NCI-H1694 (cell line): Measurements from ENCODE around the gene ALDH5A1.
"Not testable (repeated sequence)": the region's sequence is repeated elsewhere in the genome, so short reads cannot be mapped to it uniquely, and the experiment has no call there.

ENCODE experiments used
- DNase-seq: peaks from one replicate; lab custom pipeline; 2025; lab: John Stamatoyannopoulos, UW

The ALDH5A1 gene

GRCh38 chr6:24486065-24486464 lies 8.7 kb upstream of the ALDH5A1 start:
- no peak for DNase-seq

DNA sequence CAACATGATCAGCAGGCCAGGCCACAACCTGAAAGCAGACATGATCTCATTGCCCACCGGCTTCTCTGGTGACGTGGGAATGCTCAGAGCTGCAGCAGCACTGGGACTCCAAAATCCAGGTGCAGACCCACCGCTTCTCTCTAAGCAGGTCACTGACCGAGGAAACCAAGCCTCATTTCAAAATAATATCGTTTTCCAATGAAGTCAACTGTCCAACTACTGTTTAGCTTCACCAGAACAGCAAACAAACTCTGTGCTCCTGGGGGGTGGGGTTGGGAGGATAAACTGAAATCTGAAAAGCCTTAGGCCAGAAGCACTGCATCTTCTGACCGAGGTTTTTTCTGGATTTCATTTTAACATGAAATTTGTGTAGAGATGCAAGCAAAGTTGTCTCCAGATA lies 5.3 kb upstream of the ALDH5A1 start, which contains the start of gene GPLD1:
Gene GPLD1 (minus strand): TSS at position 109 of the 400 bp plus-strand sequence. CDS start 67 bp downstream, at position 42.
- DNase-seq, result no peak

- no peak for DNase-seq
These were observed 4.9 kb upstream of the ALDH5A1 start for GRCh38 chr6:24489881-24490280.

DNA sequence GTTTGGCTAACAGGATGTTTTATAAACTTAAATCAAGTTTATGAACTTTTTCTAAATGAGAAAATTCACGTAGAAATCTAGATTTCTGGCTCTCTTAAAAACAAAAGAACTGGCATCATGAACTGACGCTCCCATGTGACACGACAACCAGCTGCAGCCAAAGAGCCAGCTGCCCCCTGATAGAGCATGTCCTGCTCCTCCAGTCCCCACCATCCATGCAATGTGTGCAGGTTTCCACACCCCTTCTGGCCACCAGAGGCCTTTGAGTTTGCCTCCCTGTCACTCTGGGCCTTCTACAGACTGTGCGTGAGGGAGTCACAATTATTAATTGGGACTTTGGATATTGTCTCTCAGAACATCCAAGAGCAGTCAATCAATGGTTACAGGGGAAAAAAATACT lies 3.8 kb upstream of the ALDH5A1 start:
- DNase-seq, result no peak

- no peak for DNase-seq
These were observed 2.3 kb upstream of the ALDH5A1 start for GRCh38 chr6:24492475-24492874.

DNA sequence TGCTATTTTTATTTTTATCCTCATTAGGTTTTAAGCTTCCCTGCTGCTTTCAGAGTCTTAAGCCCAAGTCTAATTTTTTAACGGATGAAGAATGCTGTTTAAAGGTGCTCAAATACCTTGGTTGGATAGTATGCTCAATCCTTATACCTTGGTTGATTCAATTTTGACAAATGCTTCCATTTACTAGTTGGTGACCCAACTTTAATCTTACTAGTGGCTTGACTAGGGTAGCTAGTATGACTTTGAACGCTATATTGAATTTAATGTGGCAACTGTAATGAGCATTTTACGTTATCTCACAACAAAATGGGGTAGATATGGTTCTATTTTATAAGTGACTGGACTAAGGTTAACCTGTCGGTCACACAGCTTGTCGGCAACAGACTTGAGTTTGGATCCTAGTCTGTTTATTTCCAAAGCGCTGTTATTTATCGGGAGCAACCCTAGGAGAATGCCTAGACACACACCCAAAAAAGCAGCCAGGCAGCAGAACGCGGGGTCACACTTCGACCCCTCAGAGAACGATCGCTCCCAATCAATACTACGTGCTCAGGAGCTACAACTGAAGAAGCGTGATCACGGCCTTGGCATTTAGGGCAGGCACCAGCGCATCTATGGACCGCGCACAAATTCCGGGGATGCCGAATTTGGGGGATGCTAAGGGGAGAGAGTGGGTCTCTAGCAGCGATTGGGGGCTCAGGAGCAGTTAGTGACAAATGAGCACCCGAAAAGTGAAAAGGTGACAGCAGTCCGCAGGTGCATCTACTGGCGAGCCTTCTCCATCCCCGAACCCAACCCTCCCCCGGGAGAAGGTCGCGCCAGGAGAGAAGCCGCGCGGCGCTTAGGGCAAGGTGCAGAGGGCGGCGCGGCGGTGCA lies 586 bp upstream of the ALDH5A1 start:
- no peak for DNase-seq

DNA sequence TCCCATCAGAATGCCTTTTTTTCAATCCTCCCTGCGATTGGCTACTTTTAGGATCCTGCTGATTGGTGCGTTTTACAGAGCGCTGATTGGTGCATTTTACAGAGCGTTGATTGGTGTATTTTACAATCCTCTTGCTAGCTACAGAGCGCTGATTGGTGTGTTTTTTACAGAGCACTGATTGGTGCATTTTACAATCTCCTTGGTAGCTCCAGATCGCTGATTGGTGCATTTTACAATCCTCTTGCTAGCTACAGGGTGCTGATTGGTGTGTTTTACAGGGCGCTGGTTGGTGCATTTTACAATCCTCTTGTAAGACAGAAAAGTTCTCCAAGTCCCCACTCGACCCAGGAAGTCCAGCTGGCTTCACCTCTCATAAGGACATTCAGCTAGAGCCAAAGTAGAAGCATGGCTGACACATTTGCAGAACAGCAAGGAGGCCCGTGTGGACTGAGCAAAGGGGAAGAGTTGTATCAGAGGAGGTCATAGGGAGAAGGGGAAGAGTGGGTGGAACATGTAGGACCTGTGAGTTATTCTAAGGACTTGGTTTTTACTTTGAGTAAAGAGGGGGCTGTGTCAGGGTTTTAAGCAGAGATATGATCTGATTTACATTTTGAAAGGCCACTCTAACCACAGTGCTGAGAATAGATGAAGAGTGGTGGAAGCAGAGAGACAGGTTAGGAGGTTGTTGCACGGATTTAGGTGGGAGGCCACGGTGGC lies 2.6 kb downstream of the ALDH5A1 start:
- no peak for DNase-seq

- DNase-seq, result no peak
These were observed 5.9 kb downstream of the ALDH5A1 start for GRCh38 chr6:24500683-24501082.

DNA sequence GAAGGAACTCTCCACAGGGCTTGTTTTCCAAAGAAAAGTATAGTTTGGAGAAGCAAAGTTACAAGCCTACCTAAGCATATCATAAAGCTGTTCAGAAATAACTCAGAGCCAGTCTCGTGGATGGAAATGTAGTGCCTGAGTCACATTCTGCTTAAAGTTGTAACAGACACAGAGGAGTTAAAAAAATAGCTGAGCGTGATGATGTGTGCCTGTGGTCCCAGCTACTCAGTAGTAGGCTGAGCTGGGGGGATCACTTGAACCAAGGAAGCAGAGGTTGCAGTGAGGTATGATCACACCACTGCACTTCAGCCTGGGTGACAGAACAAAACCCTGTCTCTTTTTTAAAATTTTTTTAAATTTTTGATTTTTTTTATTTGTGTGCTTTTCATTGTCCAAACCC lies 6.6 kb downstream of the ALDH5A1 start:
- no peak for DNase-seq

- DNase-seq, result no peak
These were observed 7.1 kb downstream of the ALDH5A1 start for GRCh38 chr6:24501914-24502313.

DNA sequence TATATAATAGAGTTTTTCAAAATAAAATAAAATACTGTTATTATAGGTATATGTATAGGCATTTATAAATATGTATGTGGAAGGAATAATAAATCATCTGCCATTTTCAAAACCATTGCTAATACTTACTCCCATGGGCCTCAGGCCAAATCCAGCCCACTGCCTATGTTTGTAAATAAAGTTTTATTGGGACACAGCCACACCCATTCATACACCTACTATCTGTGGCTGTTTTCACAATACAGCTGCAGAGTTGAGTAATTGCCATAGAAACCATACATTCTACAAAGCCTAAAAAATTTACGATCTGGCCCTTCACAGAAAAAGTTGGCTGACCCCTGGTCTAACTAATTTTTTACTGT lies 9.5 kb downstream of the ALDH5A1 start:
- no peak for DNase-seq

- DNase-seq, result no peak
These were observed 10.1 kb downstream of the ALDH5A1 start for GRCh38 chr6:24504649-24505586.

- no peak for DNase-seq
These were observed 12.2 kb downstream of the ALDH5A1 start for GRCh38 chr6:24506814-24507520.

GRCh38 chr6:24511976-24512375 lies 17.2 kb downstream of the ALDH5A1 start:
- not testable (repeated sequence) for DNase-seq

- no peak for DNase-seq
These were observed 18.8 kb downstream of the ALDH5A1 start for GRCh38 chr6:24513602-24514001.

GRCh38 chr6:24517659-24518543 lies 23.1 kb downstream of the ALDH5A1 start:
- DNase-seq, result no peak

DNA sequence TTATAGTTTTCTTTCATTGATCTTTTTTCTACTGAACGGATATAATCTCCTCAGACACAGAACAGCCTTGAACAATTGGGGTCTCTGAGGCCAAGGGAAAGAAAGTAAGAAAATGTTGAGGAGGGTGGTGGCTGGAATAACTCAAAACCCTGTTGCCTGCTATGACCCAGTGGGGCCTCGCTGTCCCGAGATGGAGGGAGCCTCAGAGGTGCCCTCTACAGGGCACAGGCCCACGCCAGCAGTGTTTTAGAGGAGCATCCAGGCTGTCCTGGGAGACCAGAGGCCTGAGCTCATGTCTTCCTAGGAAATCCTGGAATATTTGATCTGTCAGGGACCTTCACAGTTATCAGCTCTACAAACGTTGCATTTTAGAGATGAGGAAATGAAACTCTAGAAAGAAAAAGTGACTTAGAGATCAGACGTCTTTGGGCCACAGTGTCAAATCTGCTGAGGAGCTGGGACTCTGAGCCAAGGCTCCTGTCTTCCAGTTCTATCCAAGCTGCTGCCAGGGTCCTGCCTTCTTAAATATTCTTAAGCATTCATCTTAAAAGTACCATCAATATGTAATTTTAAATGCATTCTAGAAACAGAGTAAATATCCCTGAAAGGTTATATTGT lies 26.3 kb downstream of the ALDH5A1 start:
- no peak for DNase-seq

DNA sequence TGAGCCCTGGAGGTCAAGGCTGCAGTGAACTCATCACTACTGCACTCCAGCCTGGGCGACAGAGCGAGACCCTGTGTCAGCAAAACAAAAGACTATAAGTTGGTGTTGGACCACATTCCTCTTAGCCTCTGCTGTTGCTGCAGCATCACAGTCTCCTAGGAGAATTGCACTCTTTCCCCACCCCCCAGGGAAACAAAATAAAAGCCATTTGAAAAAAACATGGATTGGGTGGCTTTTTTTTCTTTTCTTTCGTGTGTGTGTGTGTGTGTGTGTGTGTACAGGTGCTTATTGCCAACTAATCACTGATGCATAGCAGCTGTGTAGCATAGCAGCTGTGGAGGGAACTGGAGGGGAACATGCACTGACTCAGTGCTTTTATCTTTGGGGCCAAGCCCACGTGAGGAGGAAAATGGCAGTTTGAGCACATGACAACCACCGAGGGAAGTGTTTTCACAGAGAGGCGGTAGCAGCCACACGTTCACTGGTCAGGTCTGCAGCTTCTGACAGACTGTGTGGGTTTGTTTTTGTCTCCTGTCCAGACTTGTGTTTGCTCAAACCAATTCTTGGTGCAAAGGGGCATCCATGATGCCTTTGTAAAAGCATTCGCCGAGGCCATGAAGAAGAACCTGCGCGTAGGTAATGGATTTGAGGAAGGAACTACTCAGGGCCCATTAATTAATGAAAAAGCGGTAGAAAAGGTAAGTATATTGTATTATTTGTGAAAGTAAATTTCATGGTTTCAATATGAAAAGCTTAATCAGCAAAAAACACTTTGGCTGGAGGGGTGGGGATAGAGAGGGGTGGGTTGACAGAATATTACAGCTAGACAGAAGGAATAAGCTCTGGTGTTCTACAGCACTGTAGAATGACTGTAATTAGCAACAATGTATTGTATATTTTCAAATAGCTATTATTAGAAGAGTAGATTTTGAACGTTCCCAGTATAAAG lies 27.7 kb downstream of the ALDH5A1 start:
- peak; percentile 9 for DNase-seq

GRCh38 chr6:24524329-24524728 lies 29.6 kb downstream of the ALDH5A1 start:
- DNase-seq, result no peak
